ENCODE results near the gene ARHGAP27.

DNA sequence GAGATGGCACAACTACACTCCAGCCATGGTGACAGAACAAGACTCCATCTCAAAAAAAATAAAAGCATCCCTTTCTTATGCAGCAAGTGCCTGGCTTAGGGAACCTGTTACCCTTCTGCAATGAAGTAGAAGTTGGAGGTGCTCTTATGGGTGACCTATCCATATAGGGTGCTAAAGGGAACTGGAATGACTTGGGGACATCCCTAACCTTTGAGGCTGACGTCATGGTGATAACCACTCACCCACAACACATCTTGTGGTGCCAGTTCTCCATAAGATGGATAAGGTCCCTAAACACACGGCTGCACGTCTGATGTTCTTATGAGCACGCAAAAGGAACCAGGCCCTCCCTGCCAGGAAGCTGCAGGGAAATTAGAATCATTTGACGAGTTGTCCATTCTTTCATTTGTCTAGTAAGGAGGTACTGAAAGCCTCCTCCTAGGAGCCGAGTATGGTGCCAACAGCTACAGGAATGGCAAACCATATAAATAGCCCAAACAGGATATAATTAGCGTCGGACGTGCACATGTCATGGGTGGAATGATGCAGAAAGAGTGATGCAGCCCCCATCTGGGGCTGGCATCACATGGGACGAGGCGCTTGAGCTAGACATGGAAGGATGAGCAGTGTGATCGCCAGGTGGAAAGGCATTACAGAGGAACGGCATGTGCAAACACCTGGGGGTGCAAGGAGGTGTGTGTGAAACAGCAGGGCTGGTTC, 52.5 kb downstream of the ARHGAP27 start:
- TF ChIP-seq RBM25 (IDR thresholded peaks at IDR 0.05; ENCODE audit: low read depth, low read length, severe bottlenecking) (no peak), SIN3A (IDR thresholded peaks at IDR 0.05; ENCODE audit: borderline replicate concordance in 2 of 2, control insufficient read depth in 1 of 2, low read depth in 2 of 2, low read length in 2 of 2) (no peak), RAD51 (IDR thresholded peaks at IDR 0.05; ENCODE audit: borderline replicate concordance, low read depth) (no peak), CC2D1A (IDR thresholded peaks at IDR 0.05) (no peak)
- TF ChIP-seq, protein P1, sequence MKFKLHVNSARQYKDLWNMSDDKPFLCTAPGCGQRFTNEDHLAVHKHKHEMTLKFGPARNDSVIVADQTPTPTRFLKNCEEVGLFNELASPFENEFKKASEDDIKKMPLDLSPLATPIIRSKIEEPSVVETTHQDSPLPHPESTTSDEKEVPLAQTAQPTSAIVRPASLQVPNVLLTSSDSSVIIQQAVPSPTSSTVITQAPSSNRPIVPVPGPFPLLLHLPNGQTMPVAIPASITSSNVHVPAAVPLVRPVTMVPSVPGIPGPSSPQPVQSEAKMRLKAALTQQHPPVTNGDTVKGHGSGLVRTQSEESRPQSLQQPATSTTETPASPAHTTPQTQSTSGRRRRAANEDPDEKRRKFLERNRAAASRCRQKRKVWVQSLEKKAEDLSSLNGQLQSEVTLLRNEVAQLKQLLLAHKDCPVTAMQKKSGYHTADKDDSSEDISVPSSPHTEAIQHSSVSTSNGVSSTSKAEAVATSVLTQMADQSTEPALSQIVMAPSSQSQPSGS (CRISPR knock-in tag; IDR thresholded peaks at IDR 0.05): no peak
- TF ChIP-seq, protein P2, sequence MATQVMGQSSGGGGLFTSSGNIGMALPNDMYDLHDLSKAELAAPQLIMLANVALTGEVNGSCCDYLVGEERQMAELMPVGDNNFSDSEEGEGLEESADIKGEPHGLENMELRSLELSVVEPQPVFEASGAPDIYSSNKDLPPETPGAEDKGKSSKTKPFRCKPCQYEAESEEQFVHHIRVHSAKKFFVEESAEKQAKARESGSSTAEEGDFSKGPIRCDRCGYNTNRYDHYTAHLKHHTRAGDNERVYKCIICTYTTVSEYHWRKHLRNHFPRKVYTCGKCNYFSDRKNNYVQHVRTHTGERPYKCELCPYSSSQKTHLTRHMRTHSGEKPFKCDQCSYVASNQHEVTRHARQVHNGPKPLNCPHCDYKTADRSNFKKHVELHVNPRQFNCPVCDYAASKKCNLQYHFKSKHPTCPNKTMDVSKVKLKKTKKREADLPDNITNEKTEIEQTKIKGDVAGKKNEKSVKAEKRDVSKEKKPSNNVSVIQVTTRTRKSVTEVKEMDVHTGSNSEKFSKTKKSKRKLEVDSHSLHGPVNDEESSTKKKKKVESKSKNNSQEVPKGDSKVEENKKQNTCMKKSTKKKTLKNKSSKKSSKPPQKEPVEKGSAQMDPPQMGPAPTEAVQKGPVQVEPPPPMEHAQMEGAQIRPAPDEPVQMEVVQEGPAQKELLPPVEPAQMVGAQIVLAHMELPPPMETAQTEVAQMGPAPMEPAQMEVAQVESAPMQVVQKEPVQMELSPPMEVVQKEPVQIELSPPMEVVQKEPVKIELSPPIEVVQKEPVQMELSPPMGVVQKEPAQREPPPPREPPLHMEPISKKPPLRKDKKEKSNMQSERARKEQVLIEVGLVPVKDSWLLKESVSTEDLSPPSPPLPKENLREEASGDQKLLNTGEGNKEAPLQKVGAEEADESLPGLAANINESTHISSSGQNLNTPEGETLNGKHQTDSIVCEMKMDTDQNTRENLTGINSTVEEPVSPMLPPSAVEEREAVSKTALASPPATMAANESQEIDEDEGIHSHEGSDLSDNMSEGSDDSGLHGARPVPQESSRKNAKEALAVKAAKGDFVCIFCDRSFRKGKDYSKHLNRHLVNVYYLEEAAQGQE (IDR thresholded peaks at IDR 0.05; ENCODE audit: borderline replicate concordance): no peak
- TF ChIP-seq, protein P2 (CRISPR knock-in tag; IDR thresholded peaks at IDR 0.05; ENCODE audit: low read depth): no peak
- TF ChIP-seq, protein P3, sequence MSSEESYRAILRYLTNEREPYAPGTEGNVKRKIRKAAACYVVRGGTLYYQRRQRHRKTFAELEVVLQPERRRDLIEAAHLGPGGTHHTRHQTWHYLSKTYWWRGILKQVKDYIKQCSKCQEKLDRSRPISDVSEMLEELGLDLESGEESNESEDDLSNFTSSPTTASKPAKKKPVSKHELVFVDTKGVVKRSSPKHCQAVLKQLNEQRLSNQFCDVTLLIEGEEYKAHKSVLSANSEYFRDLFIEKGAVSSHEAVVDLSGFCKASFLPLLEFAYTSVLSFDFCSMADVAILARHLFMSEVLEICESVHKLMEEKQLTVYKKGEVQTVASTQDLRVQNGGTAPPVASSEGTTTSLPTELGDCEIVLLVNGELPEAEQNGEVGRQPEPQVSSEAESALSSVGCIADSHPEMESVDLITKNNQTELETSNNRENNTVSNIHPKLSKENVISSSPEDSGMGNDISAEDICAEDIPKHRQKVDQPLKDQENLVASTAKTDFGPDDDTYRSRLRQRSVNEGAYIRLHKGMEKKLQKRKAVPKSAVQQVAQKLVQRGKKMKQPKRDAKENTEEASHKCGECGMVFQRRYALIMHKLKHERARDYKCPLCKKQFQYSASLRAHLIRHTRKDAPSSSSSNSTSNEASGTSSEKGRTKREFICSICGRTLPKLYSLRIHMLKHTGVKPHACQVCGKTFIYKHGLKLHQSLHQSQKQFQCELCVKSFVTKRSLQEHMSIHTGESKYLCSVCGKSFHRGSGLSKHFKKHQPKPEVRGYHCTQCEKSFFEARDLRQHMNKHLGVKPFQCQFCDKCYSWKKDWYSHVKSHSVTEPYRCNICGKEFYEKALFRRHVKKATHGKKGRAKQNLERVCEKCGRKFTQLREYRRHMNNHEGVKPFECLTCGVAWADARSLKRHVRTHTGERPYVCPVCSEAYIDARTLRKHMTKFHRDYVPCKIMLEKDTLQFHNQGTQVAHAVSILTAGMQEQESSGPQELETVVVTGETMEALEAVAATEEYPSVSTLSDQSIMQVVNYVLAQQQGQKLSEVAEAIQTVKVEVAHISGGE (CRISPR knock-in tag; IDR thresholded peaks at IDR 0.05): no peak
- TF ChIP-seq, protein P4, sequence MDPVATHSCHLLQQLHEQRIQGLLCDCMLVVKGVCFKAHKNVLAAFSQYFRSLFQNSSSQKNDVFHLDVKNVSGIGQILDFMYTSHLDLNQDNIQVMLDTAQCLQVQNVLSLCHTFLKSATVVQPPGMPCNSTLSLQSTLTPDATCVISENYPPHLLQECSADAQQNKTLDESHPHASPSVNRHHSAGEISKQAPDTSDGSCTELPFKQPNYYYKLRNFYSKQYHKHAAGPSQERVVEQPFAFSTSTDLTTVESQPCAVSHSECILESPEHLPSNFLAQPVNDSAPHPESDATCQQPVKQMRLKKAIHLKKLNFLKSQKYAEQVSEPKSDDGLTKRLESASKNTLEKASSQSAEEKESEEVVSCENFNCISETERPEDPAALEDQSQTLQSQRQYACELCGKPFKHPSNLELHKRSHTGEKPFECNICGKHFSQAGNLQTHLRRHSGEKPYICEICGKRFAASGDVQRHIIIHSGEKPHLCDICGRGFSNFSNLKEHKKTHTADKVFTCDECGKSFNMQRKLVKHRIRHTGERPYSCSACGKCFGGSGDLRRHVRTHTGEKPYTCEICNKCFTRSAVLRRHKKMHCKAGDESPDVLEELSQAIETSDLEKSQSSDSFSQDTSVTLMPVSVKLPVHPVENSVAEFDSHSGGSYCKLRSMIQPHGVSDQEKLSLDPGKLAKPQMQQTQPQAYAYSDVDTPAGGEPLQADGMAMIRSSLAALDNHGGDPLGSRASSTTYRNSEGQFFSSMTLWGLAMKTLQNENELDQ (CRISPR knock-in tag; IDR thresholded peaks at IDR 0.05; ENCODE audit: borderline replicate concordance): no peak
- TF ChIP-seq, protein P5, sequence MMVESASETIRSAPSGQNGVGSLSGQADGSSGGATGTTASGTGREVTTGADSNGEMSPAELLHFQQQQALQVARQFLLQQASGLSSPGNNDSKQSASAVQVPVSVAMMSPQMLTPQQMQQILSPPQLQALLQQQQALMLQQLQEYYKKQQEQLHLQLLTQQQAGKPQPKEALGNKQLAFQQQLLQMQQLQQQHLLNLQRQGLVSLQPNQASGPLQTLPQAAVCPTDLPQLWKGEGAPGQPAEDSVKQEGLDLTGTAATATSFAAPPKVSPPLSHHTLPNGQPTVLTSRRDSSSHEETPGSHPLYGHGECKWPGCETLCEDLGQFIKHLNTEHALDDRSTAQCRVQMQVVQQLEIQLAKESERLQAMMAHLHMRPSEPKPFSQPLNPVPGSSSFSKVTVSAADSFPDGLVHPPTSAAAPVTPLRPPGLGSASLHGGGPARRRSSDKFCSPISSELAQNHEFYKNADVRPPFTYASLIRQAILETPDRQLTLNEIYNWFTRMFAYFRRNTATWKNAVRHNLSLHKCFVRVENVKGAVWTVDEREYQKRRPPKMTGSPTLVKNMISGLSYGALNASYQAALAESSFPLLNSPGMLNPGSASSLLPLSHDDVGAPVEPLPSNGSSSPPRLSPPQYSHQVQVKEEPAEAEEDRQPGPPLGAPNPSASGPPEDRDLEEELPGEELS (CRISPR knock-in tag; IDR thresholded peaks at IDR 0.05; ENCODE audit: borderline replicate concordance): no peak
